Right lobe of liver (tissue), 6 donors: ENCODE results near the gene NAXE. TPM values are rescaled to one million over a fixed set of nuclear protein-coding genes. Genes with fewer than 3 reads are reported as not detected.

Experiments used
- ATAC-seq, 4 donors: fragments of 200-7000 bp; cut with Tn5 transposase; one replicate each; pipeline ENCODE4 v1.9.1; 2020; ENCODE audit warnings: mild to moderate bottlenecking in 4 of 4, moderate library complexity in 4 of 4
- DNase-seq, 3 donors: peaks; one replicate each; pipeline ENCODE4 v3.0.0-alpha.2; 2020
- H3K27ac ChIP-seq, 3 donors: fragments of 200-600 bp; one replicate each; pipeline ENCODE4 v1.8.0; 2022
- H3K27me3 ChIP-seq, 2 donors: fragments of 200-600 bp; one replicate each; pipeline ENCODE4 v1.8.0; 2022
- H3K36me3 ChIP-seq, 4 donors: fragments of 200-600 bp; sonication (generic) in 1 of 4; one replicate each; pipeline versions ENCODE4 v1.5.1 to v1.8.0; 2017 to 2022; ENCODE audit warnings: control low read depth in 1 of 4
- H3K4me1 ChIP-seq, 4 donors: fragments of 200-600 bp; sonication (generic) in 1 of 4; one replicate each; pipeline versions ENCODE4 v1.5.1 to v1.8.0; 2017 to 2022; ENCODE audit warnings: control low read depth in 1 of 4
- H3K4me3 ChIP-seq, 3 donors: fragments of 200-600 bp; one replicate each; pipeline ENCODE4 v1.8.0; 2022
- H3K9me3 ChIP-seq, 4 donors: fragments of 200-600 bp; sonication (generic) in 1 of 4; one replicate each; pipeline versions ENCODE4 v1.5.1 to v1.8.0; 2017 to 2022; ENCODE audit warnings: control low read depth in 1 of 4
- CTCF ChIP-seq, 4 donors: fragments of 200-600 bp in 3 of 4; fragments of 450-650 bp in 1 of 4; IDR thresholded peaks; one replicate each; pipeline versions ENCODE4 v1.5.1 to v1.8.0; 2016 to 2022; ENCODE audit warnings: antibody characterized with exemption in 4 of 4, mild to moderate bottlenecking in 2 of 4
- POLR2A ChIP-seq: fragments of 450-650 bp; IDR thresholded peaks from one replicate; pipeline ENCODE4 v1.6.1; 2017; ENCODE audit warnings: antibody characterized with exemption, mild to moderate bottlenecking
- WGBS: methylation state at CpG from one replicate; pipeline ENCODE4 v1.1.6; 2018; ENCODE audit warnings: low coverage, low lambda C conversion rate; ENCODE audit not compliant: insufficient coverage; ENCODE audit errors: missing lambda C conversion rate; 5-methylcytosine and 5-hydroxymethylcytosine counted together
- intact Hi-C, 2 donors: fragments of 100-400 bp; cut with DNase I; formaldehyde crosslinking; loops; one replicate each; pipeline versions ENCODE4 v1.11.2 to v1.14.1; 2022
- total RNA-seq, 6 experiments: library from RNA; depleted of rRNA in 2 of 6; stranded (reverse); fragments of >200 nt in 2 of 6; fragmentation: NEBNext Ultra II Directional in 3 of 6; extraction: Animal tissue kit (Norgen Biotek cat#: 25700) in 3 of 6; gene quantifications; one replicate each; pipeline versions ENCODE4 v1.1.0 to v1.2.4, GENCODE V29; 2016 to 2023
- donor health status: DM: no; HTN: yes; CAD: no.
- donor health status: DM: no; HTN: no; CAD: no.
- donor health status: DM: no; HTN: no; CAD: no.
- donor health status: DM: no; HTN: yes; CAD: no.
- donor health status: DM: no; HTN: yes; CAD: no.

Gene NAXE
- total RNA-seq, 6 experiments from 2014 or later: 37.7 to 72.3 (median 49.4) TPM

GRCh38 chr1:156571261-156571852 is 20.2 kb upstream of the NAXE start:
- H3K27ac ChIP-seq: no peak overlapping the region
- H3K4me3 ChIP-seq: no peak overlapping the region
- no peaks in the 10 kb centered on the region for H3K9me3 ChIP-seq
- H3K4me1 ChIP-seq: peaks cover 0 to 9% (median 4%) of the 10 kb centered on the region in 4 donors
- TF ChIP-seq CTCF (IDR thresholded peaks at IDR 0.05): no peak
- TF ChIP-seq POLR2A: no peak
- H3K27me3 ChIP-seq: peaks cover 0 to 6% of the 10 kb centered on the region in 2 donors
- 30% methylated on average over 4 of the region's 4 CpGs for WGBS
- no peak for DNase-seq
- no peak for ATAC-seq
- intact Hi-C loops: no loop called here
- no peaks in the 10 kb centered on the region for H3K36me3 ChIP-seq

- Histone ChIP-seq H3K36me3 (no peaks in the 10 kb centered on the region), H3K27me3 (peaks cover 0 to 6% of the 10 kb centered on the region in 2 donors), H3K9me3 (no peaks in the 10 kb centered on the region), H3K4me1 (peaks cover 0 to 9% (median 4%) of the 10 kb centered on the region in 4 donors), H3K27ac (no peak within 1 kb of the TSS), H3K4me3 (peak within 1 kb of the TSS; percentile 20 to 42 (median 22))
- no peak for TF ChIP-seq CTCF (IDR thresholded peaks at IDR 0.05)
- no peak for TF ChIP-seq POLR2A
- WGBS: 0% methylated on average over 13 of the region's 38 CpGs
- ATAC-seq (peak; percentile 97 to 99 (median 98)), DNase-seq (peak; percentile 85 to 92 (median 89))
- intact Hi-C loops: no loop called here
Measured at GRCh38 chr1:156571919-156572662, 19.5 kb upstream of the NAXE start, which contains the start of gene IQGAP3. Gene IQGAP3 (minus strand): TSS chr1:156572565. CDS start chr1:156572529, 36 bp downstream.

- peak overlapping the region in 1 of 3 donors; percentile 42 for H3K4me3 ChIP-seq
- H3K9me3 ChIP-seq: no peaks in the 10 kb centered on the region
- 29% methylated on average over 9 of the region's 10 CpGs for WGBS
- DNase-seq (no peak), ATAC-seq (no peak)
- no peak for TF ChIP-seq CTCF (IDR thresholded peaks at IDR 0.05)
- TF ChIP-seq POLR2A: no peak
- no peak overlapping the region for H3K27ac ChIP-seq
- no peaks in the 10 kb centered on the region for H3K36me3 ChIP-seq
- intact Hi-C loops: no loop called here
- peaks cover 0 to 9% (median 4%) of the 10 kb centered on the region in 4 donors for H3K4me1 ChIP-seq
- peaks cover 0 to 6% of the 10 kb centered on the region in 2 donors for H3K27me3 ChIP-seq
Measured at GRCh38 chr1:156572663-156573018, 18.9 kb upstream of the NAXE start.

DNA sequence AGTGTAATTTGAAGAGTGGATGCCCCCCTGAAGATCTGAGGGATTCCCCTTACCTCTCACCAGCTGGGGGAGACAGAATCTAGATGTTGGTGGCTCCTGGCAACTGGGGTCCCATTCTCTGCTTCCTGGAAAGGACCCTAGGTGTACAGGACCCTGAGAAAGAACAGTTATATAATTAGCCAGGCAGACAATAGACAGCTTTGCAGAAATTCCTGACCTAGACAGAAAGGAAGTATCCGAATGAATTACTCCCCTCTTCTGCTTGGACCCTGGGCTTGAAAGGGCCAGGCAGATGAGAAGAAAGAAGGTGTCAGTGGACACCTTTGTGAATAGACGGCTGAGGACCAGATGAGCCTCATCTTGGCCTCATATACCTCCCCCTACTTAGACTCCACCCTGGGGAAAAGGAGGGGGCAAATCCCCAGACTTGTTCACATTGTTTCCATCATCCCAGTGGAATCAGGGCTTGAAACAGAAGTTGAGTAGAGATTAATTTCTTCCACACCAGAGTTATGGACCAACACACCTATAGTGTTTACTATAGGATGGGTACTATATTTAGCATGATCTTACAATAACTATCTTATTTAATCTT is 17.4 kb upstream of the NAXE start:
- intact Hi-C loops: no loop called here
- Histone ChIP-seq H3K4me1 (peaks cover 0 to 9% (median 4%) of the 10 kb centered on the region in 4 donors), H3K27ac (no peak overlapping the region), H3K27me3 (peaks cover 0 to 6% of the 10 kb centered on the region in 2 donors), H3K4me3 (no peak overlapping the region), H3K9me3 (no peaks in the 10 kb centered on the region), H3K36me3 (no peaks in the 10 kb centered on the region)
- DNase-seq: no peak
- TF ChIP-seq POLR2A (no peak), CTCF (IDR thresholded peaks at IDR 0.05) (no peak)
- no peak for ATAC-seq
- WGBS: 56% methylated on average over 2 of the region's 2 CpGs
